Mesenteric fat pad (tissue), 1 donor: Measurements from ENCODE around the gene MTM1. TPM values are rescaled to one million over a fixed set of nuclear protein-coding genes. Genes with fewer than 3 reads are reported as not detected.

Experiments used
- DNase-seq: peaks from one replicate; pipeline ENCODE4 v3.0.0-alpha.2; 2020; ENCODE audit warnings: low spot score
- total RNA-seq: library from RNA; stranded (reverse); fragmentation: NEBNext Ultra II Directional; extraction: Animal tissue kit (Norgen Biotek cat#: 25700); gene quantifications from one replicate; pipeline ENCODE4 v1.2.1, GENCODE V29; 2021
- donor health status: DM: yes; HTN: yes; CAD: no.

The MTM1 gene
- total RNA-seq, 1 donor from 2014 or later: 15.7 TPM

DNA sequence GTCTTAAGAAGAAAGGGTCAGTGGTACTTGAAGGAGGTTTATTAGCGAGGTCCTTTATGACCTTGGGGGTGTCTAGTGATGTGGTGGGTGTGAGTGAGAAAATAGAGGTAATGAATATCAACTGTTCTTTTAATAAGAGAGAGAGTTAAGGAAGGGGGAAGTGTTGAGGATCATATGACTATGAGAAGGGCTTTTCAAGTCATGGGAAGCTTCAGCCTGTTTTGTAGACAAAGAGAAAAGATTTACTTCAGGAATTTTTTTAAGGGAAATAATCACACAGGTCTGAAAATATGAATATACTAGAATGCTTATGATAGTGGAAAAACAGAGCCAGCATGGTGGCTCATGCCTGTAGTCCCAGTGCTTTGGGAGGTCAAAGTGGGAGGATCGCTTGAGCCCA is 83.5 kb downstream of the MTM1 start:
- DNase-seq: no peak

DNA sequence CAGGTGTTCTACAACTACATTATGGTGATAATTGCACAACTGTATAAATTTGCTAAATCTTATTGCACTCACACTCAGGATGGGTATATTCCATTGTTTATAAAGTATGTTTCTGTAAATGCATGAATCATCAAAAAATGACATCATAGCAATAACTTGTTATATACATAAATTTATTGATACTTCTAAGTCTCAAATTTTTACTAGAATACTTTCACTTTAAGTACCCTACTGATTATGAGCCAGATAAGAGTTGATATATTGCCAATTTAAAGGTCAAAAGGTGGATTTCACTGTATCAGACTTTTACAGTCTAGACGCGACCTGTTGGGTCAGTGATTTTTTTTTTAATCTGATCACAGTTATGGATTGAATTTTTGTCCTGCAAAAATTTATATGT is 87.4 kb downstream of the MTM1 start:
- DNase-seq: no peak

DNA sequence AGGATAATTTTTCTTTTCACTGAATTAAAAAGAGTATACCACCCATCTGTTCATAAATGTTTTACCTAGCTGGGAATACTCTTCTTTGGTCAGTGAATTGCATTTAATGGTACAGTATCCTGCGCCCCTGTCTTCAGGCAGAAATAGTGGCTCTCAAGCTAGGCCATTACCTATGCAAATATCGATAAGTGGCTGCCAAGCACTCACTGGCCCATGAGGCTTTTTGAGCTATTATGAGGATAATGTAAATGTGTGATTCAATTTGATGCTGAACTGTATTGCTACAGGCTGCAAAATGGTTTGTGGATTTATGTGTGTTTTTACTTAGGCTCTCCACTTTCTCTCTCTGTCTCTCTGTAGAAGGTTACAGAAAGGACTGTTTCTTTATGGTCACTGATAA is 94.7 kb downstream of the MTM1 start:
- DNase-seq: no peak

DNA sequence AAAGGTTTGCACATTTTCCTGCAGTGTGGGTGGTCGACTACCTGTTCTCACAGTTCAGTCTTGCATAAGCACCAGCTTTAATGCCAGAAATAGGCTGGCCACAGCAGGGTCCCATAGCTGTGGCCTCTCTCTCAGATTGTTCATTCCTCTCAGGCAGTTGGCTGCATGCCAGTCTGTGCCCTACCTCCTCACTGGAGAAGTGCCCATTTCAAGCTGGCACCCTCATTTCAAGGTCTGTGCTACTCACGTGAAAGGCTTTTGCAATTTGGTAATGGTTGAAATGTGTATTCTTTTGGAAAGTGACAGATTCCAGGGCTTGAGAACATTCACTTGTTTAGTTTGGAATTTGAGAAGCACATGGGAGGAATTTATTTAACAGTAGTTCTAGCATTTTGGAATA is 95.9 kb downstream of the MTM1 start:
- DNase-seq: no peak

DNA sequence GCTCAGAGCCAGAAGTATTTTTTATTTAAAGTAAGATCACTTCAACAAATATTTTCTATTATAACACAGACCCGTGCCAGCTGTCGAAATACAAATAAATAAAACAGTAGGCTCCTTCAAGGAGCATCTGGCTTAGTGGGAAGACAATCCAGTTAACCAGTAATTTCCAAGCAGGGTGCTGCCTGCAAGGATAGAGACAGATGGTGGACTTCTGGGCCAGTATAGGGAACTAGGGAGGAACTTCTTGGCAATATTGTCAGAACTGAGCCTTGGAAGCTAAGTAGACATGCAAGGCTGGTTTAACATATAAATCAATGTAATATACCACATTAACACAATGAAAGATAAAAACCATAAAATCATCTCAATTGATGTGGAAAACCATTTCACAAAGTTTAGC is 107.8 kb downstream of the MTM1 start:
- DNase-seq: no peak

DNA sequence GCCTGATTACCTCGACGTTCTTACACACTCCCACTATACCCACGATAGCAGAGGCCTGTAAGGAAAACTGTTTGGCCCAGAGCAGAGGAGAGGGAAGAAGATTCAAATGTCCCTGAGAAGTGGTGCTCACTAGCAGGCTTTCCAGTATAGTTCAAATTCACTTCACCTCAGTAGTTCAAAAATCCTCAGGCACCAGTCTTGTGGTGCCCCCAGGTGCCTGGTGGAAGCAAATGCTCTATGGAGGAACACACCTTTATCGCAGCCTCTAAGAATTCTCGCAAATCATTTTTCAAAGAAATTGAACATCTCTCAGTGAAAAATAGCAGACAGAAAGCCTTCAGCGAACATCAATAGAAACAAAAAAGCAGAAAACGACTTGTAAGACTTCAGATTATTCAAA is 112.6 kb downstream of the MTM1 start:
- no peak for DNase-seq

DNA sequence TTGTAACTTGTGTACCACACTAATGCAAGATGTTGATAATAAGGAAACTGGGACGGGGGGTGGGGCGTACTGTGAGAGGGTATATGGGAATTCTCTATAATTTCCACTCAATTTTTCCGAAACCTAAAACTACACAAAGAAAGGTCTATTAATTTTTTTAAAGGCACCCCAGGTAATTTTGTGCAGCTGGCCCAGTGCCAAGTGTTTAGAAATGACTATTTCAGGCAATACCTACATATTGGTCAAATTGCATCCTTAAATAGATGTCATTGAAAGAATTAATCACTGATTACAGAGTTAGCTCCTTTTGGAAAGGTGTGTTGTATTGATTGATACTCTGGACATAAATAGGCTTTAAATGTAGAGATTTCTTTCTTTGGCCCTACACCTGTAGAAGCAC is 114.7 kb downstream of the MTM1 start:
- no peak for DNase-seq

DNA sequence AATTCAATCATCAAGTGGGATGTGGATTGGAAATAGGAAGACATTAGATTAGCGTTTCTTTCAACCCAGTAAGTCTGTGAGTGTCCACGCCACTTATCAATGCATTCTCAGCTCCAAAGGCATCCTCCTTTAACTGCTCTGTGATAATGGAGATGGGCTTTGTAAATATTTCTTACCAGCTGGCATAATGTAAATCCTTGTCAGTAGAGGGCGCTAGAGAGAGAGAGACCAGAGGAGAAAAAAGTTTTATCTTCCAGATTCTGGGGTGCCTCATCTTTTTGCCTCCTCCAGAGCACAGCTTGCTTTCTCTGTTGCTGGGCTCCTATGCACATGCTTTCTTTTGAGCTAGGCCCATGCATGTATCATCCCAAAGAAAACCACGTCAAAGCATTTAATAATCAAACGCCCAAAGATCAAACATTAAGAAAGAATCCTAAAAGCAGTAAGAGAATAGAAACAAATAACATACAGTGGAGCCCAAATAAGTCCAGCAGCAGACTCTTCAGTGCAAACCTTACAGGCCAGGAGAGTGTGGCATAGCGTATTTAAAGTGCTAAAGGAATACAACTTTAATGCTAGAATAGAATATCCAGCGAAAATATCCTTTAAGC is 115.2 kb downstream of the MTM1 start:
- DNase-seq: no peak

DNA sequence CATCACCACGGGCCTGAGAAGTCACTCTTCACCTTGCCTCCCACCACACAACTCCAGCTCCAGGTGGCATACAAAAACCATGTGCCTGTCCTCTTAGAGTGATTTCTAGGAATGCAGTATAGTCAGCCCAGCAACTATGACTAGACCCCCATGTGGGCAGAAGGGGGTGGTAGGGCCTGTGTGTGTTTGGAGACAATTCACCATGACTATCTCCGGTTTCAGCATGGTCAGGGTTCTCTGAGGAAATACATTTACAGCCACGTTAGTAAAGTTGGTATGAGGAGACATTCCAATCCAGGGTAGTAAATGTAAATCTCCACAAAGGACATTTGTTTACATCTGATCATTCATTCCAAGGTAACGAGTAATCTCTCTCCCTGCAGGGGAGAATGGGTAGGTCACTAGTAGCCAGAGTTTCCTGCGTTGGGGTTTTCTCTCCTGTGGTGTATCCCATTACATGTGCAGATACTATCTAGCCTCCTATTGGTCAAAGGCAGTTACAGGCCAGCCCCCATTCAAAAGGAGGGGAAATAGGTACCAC is 120.6 kb downstream of the MTM1 start:
- no peak for DNase-seq

DNA sequence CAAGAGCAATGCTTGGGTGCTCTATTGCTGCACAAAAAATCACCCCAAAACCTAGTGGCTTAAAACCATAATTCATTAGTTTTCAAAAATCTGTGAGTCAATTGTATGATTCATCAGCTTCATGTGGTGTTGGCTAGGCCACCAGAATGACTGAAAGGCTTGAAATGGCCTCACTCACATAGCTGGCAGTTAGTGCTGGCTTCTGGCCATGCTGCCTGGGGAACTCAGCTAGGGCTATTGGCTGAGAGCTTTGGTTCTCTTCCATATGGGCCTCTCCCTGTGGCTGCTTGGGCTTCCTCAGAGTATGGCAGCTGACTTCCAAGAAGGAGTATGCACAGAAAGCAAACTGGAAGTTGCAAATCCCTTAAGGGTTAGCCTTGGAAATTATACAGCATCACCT is 121.7 kb downstream of the MTM1 start:
- no peak for DNase-seq

DNA sequence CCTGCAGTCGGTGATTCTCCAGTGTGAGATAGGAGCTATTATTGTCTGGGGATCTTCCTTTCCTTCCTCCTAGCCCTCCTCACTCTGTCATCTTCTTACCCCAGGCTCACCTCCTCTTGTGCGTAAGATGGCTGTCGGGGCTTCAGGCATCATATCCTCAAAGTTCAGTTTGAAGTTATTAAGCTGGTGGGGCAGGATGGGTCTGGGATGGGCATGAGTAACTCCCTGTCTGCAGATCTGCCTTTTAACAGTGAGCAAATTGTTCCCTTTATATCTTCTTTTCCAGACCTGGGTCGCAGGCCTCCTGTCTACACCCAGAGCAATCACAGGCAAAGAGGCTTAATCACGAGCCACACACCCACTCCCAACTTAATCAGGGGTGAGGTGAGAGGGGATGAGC is 123.9 kb downstream of the MTM1 start:
- no peak for DNase-seq

DNA sequence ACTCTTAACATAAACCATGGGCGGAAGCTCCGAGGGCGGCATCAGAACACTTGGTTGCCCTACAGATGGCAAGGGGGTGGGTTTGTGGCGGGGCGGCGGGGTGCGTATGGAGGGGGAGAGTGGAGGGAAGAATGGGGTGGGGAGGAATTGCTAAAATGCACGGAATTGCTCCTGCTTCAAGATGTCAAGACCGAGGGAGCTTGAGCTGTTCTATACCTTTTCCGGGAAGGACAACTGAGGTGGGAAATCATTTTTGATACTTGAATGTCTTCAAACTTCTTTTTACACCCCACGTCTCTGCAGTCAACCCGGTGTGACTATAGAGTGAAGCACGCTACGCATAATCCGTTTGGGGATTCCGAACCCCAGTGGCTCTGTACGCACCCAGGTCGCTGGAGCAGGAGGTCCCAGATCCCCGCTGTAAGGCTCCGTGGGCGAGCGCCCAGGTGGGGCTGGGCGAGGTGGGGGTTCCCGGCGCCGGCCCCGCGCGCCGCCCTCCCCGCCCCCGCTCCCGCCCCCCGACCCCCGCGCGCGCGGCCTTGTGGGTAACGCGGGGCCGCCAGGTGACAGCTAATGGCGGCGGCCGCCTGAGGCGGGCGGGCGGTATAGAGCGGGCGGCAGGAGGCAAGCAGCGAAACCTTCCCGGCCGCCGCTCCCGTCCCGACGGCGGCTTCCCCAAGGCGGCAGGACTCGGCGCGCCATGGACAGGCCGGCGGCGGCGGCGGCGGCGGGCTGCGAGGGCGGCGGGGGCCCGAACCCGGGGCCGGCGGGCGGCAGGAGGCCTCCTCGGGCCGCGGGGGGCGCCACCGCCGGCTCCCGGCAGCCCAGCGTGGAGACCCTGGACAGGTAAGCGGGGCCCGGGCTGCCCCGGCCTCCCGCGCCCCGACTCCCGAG is 124.7 kb downstream of the MTM1 start, which contains the start of gene MTMR1:
TSS of gene MTMR1 (plus strand) at position 566 of the 894 bp plus-strand sequence. CDS start at position 701, 135 bp downstream.
- no peak for DNase-seq

DNA sequence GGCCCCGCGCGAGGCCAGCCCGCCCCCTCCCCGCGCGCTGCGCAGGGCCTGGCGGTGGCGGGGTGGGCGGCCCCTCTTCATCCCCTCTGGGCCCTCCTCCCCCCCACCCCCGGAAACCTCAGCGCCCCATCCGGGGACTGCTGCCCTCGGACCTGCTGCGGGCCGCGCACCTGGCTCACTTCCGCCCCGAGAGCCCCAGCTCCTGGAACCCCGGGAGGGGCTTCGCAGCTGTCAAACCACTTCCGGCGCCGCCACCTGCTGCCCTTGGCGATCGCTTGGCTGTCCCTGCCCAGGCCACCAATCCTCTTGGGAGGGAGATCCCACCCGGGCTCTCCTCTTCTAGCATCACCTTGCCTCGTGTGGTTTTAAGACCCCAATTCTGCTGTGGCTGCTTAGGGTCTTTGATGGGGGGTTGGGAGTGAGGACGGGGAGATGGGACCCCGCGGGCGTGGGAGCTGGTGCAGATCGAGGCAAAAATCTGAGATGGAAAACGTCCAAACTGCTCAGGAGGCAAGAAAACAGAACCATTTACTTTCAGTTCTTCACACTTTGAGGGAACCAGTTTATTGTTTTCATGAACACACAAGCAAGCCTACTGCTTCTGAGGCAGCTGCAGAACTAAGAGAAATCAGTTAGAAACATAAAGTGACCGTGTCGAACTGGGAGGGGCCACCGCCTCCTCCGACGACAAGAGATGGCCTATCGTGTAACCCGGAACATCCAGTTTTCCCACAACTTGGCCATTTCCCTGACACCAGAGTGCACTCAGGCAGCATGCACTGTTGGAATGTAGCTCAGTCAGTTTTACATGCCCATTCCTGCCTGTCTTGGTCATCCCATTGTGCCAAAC is 125.5 kb downstream of the MTM1 start:
- no peak for DNase-seq

DNA sequence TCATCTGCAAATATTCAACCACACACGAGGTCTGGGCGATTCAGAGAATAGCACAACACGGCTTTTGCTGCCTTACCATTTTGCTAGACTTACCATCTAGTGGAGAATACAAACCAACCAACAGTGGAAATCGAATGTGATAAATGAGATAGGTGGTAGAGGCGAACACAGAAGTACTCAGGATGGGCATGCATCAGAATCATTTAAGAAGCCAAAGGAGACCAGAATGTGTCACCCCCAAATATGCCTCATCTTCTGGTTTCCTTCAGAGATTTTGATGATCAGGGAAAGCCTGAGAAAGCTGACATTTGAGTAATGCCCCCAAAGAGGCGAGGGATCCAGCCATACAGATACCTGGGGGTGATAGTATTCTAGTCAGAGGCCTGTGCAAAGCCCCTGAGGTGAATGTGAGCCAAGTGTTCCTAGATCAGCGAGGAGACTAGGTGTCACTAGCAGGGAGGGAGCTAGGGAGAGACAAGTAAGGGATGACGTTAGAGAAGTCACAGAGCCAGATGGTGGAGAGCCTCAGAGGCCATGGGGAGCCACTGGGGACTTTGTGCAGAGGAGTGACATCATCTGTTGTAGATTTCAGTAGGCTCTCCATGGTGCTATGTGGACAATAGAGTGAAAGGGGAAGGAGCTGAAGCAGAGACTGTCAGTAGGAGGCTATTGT is 126.5 kb downstream of the MTM1 start:
- DNase-seq: no peak

DNA sequence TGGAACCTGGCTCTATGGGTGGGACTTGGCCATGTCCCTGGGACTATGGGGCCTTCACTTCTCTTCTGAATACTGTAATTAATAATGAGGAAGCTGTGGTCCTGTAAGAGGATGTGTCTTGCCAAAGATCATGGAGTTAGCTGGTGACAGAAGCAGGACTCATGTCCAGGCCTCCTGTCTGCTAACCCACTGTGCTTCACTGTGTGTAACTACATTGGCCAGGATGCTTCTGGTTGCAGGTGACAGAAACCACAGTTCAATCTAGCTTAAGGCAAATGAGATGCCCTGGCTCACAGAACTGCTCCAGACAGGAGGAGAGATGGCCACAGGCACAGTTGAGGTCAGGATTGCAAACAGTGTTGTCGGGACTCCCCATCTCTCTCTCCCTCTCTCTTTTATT is 127.9 kb downstream of the MTM1 start:
- DNase-seq: no peak

DNA sequence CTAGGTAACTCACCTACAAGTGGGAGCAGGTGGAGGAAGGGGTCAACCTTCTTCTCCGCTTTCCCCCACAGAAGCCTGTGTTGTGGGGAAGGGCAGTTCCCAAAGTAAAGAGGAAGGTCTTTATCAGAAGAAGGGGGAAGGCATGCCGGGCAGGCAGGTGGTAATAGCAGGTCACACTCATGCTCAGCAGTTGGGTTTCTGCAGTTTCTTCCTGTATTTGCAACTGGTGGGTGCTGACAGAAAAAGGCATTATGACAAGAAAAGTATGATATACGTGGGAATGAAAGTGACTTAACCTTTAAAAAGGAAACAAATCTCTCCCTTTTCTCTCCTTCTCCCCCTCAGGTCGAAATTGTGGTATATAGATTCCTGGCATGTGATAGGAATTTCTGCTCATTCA is 128.4 kb downstream of the MTM1 start:
- no peak for DNase-seq

DNA sequence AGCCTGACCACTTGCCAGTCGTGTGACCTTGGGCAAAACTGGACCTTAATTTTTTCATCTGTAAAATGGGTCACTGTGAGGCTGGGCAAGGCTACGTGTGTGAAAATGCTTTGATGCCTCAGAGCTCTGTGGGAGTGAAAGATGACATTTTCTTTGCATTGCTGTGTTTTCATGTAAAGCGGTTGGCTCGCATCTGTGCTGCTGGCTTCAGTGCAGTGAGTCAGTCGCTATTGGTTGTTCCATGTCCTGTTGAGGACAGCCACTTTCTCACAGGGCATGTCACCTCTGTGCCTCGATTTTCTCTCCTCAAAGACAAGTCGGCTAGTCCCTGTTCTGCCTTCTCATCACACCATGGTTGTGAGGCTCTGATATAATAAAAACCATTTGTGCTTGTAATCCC is 129.2 kb downstream of the MTM1 start:
- no peak for DNase-seq

DNA sequence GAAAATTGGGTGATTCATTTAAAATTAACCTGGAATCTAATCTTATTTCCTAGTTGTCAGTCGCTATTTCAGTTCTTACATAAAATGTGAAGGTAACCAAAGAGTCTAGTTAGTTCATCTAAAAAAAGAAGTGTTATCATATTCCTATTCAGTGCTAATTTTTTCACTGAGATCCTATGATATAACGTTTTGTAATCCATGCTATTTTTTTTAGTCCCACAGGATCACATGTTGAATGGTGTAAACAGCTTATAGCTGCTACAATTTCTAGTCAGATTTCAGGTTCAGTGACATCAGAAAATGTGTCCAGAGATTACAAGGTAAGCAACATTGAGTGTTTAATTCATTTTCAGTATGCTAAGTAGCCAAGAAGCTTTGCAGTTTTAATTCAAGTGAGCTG is 130.6 kb downstream of the MTM1 start:
- DNase-seq: no peak

DNA sequence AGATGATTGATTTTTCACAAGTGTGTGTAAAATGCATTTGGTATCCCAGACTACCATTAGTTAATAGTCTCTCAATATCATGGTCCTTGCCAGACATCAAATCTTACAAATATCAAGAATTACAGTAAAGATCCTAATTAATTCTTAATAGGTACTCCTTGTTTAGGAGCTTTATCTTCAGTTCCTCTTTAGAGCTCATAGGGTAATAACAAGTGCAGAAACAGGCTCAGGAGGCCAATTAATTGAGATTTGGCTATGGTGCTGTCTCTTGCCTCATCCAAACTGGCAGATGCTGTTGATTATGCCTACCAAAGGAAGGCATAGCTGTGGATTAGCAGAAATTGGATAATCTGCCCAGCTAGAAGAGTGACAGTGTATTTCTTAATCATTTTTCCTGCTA is 131.7 kb downstream of the MTM1 start:
- DNase-seq: no peak

DNA sequence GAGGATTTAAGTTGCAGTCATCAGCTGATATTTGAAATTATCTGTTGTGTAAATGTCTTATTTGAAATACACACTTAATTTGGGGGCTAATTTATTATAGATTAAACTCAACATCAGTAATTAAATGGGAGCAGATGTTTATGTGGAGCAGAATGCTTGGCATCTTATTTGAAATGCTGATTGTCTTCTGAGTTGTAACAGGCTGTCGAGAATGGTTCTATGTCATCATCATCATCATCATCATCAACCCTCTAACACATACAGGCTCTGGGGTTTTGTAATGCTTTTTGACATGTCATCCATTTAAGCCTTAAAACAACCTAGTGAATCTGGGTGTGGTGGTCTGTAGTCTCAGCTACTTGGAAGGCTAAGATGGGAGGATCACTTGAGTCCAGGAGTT is 133.0 kb downstream of the MTM1 start:
- no peak for DNase-seq
